Stimulated activated CD4-positive, alpha-beta T cell treated with anti-CD3 and anti-CD28 coated beads, Interleukin-1b, Interleukin-23, amount 100 ng/mL, for 48 hours (primary cell): ENCODE measurements around the gene DRC7.
"Not testable (repeated sequence)": the region's sequence is repeated elsewhere in the genome, so short reads cannot be mapped to it uniquely, and the experiment has no call there.

Experiments
- DNase-seq: peaks from one replicate; pipeline ENCODE4 v3.0.0-alpha.2; 2020

The DRC7 gene

DNA sequence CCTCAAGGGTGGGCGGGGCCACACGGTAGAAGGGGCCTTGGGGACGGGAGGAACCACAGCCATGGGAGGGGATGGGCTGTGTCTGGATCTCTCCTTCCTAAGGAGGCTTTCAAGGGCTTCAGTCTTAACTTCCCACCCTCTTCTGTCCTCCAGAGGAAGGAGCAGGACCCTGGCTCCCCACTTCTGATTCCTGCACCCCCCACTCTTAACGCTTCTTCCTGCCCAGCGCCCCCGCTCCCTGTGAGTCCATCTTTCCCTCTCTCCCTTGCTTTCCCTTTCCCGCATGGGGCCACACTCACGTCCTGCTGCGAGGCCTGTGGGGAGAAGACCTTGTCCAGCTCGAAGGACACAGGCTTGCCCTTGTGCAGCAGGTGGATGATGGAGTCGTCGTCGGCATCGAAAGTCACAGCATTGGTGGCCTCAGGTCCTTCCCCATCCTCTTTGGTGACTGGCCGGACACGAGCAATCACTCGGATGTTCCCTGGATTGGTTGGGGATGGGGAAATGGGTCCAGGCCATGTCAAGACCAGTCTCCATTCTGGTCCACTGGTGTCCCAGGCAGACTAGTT, 70.6 kb downstream of the DRC7 start:
- no peak for DNase-seq

DNA sequence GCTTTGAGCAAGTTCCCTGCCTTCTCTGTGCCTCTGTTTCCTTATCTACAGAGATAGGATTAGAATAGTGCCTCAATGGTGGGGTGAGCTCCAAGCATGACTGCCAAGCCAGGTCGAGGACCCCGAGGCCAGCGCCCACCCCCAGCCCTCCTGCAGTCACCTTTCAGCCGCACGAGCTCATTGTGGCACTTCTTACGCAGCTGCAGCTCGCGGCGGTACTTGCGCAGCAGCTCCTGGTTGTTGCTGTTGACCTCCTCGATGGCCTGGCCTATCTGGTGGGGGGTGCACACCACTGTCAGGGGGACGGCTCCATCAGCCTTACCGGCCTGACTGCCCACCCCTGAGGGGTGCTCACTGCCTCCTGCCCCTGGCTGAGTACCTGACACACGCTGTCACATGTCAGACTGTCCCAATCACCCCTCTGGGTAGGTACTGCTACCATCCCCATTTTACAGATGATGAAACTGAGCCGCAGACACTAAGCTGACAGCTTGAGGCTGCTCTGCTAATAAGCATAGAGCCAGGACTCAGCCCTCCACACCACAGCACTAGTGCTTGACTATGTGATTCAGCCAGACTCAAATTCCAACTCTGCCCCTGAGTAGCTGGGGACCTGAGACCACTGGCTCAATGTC, 72.2 kb downstream of the DRC7 start:
- DNase-seq, result no peak

DNA sequence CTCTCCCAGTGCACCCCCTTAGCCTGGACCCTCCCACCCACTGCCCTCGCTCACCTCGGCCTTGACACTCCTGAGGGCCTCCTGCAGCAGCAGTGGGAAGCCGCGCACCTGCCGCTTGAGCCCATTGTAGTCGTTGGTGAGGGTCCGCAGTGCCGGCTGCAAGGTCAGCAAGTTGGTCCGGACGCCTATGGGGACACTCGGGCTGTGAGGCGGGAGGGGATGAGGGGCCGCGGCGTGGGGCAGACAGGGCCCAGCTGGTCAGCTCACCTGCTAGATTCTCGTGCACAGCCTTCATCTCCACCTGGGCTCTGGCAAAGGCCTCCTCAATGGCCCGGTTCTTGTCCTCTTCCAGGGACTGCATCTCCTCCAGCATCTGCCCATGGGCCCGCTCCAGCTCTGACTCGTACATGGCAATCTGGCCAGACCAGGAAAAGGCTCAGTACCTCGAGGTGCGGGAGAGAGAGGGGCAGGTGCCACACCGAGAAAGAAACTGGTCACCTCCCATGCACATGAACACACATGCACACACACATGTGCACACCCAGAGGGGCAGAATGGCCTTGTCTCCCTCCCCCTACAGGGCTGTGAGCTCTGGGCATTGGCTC, 75.0 kb downstream of the DRC7 start:
- no peak for DNase-seq

DNA sequence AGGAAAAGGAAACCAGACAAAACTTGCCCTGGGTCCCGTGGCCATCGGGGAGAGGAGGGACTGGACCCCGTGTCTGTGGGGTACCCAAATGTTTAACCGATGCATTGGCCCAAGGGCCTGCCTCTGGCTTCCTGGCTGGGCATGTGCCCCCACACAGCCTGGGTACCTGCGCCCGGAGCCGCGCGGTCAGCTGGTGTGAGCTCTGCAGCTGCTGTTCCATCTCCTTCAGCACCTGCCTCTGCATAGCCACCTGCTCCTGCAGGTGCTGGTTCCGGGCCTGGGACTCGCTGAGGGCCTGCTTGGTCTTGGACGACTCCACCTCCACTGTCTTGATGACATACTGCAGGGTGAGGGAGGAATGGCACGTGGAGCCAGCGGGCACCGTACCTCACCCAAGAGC, 75.8 kb downstream of the DRC7 start:
- DNase-seq, result no peak

DNA sequence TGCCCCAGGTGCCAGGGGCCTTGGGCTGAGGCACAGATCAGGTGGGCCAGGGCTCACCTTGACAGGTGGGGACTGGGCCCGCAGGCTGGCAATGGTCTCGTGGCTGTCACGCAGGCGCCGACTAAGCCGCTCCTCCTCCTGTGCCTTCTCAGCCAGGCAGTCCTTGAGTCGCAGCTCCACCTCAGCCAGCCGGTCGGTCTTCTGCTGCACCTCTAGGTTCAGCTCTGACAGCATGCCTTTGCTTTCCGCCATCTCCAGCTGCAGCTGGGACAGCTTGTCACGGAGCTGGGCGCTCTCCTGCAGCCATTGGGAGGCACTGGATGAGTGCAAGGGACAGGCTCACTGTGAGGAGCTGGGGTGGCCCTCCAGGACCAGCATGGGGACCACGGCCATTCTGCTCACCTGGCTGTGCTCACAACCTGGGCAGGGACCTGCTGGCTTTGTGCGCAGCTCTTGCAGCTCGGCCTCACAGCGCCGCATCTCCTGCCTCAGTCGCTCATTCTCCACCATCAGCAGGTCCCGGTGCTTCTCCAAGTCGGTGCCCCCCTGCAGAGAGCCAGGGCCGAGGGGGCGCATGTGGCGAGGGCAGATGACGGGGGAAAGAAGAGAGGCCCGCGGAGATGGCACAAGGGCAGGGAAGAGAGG, 76.7 kb downstream of the DRC7 start:
- no peak for DNase-seq

DNA sequence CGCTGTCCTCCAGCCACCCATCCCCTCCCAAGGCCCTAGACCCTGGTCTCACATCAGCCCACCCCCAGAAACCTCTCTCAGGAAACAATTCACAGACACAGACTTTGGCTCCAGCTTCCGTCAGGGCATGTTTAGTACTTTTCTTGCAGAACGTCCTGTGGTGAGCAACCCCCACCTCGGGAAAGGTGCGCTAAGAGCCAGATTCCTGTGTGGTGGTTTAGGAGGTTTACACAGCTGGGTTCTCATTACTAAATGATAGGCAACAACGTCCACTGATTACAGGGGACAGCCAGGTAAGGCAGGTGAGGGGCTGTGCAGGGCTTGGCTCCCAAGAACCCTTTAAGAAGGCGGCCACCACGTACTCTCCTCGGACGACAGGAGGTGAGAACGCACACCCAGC, 78.4 kb downstream of the DRC7 start:
- no peak for DNase-seq

DNA sequence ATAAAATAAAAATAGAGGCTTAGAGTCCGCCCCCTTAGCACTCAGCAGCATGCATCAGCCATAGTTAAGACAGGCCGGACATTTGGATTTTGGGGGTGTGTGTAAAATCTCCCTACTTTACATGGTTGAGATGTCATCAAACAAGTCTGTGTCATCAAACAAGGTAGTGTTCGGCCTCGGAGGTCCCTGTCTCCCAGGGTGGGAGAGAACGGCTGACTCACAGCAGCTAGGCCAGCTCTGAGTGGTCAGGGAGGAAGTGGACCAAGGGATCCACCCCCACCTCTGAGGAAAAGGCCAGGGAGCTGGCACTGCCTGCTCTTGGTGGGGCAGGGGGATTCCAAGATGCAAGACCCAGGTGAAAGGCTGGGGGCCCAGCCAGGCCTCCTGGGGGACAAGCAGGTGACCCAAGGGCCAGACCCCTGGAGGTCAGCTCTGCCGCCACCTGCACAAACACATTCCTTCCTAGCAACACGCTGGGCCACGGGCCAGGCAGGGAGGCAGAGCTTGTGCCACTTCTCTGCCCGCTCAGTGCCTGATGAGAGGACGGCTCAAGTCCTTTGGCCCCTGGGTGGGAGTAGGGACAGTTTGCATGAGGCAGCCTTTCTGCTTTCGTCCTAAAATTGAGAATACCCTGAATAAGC, 79.2 kb downstream of the DRC7 start:
- DNase-seq, result no peak

DNA sequence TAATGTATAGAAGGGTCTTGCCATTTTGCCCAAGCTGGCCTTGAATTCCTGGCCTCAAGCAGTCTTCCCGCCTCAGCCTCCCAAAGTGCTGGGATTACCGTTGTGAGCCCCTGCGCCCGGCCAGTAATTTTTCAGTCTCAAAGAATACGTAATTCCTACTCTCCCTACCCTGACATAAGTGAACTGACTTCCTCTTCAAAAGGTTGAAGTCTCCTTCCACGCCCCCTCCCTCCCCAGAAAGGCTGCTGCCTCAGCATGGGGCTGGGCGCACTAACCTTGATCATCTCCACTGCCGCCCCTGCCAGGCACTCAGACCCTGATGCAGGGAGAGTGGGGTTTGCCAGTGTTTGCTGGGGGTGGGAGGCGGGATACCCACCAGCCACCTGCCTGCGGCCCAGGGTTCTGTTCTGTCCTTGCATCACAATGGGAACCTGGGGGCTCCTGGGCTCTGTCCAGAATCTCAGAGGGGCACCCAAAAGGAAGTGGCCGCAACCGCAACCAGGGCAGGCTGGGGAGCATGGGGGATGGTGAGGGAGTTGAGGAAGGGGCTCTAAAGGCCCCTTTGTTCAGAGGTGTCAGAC, 80.2 kb downstream of the DRC7 start:
- DNase-seq, result no peak

DNA sequence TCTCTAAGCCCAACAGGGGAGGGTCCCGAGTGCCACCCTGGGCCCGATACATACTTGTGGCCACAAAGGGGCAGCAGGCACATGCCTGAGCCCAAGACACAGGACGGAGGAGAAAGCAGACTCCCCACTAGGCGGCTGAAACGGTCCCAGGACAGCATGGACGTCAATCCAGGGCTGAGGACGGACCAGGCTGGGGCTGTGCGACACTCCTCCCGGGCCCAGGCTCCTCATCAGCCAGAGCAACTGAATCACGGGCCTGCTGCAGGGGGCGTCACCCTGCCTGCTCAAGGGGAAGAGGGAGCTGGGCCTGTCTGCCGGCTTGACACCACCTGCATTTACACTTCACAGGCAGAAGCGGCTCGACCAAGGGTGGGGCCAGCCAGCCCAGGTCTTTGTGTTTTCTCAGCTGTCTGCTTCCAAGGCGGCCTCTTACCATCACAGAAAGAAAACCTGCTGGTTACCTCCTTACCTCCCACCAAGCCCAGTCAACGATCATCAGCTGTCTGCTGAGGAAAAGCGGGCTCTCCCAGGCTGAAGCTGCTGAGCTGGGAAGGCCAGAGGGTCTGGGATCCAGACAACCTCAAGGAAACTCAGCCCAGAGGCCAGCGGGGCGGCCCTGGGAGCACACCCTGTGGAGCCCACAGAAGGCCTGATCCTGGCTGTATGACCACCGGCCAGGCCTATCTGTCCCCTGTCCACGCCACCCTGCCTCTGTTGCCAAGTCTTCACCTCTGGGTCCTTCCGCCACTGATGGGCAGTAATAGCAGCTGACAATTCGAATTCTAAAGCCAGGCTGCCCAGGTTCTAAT, 81.3 kb downstream of the DRC7 start:
- no peak for DNase-seq

DNA sequence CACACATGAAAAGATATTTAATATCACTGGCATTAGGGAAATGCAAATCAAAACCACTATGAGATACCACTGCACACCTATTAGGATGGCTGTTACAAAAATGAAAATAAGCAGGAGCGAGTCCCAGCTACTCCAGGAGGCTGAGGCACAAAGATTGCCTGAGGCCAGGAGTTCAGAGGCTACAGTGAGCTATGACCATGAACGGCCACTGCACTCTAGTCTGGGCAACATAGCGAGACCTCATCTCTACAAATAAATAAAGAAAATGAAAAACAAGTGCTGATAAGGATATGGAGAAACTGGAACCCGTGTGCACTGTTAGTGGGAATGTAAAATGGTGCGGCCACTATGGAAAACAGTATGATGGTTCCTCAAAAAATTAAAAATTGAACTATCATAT, 84.1 kb downstream of the DRC7 start:
- DNase-seq, result no peak

DNA sequence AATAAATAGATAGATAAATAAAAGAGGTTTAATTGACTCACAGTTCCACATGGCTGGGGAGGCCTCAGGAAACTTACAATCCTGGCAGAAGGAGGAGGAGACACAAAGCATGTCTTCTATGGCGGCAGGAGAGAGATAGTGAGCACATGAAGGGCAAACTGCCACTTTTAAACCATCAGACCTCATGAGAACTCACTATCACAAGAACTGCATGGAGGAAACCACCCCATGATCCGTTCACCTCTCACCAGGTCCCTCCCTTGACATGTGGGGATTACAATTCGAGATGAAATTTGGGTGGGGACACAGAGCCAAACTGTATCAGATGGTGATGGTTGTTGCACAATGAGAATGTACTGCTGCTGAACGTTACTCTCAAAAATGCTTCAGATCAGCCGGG, 85.2 kb downstream of the DRC7 start:
- DNase-seq, result not testable (repeated sequence)

DNA sequence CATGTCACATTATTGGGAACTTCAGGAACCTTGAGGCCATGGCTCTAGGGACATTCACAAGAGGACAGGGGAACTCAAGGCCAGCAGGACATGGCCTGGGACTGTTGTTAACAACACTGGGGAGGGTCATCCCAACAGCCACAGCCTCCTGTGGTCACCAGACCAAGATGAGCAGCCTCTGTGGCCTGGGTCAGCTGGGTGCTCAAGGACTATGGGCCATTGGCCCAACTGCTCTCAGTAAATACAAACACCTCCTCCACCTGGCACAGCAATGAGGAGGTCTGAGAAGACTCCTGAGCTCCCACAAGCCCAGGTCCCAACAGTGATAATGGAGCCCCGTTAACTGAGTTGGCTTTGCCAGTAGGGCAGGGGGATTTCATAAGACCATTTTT, 86.7 kb downstream of the DRC7 start:
- no peak for DNase-seq
